HEK293T (cell line): ENCODE data around the gene SEC23IP.

Experiments
- ARNT ChIP-seq: fragments of 450-650 bp; IDR thresholded peaks from 2 replicates; pipeline ENCODE4 v1.6.1; 2017; ENCODE audit warnings: mild to moderate bottlenecking
- TARDBP ChIP-seq: fragments of 450-650 bp; IDR thresholded peaks from 2 replicates; pipeline ENCODE4 v1.6.1; 2016

DNA sequence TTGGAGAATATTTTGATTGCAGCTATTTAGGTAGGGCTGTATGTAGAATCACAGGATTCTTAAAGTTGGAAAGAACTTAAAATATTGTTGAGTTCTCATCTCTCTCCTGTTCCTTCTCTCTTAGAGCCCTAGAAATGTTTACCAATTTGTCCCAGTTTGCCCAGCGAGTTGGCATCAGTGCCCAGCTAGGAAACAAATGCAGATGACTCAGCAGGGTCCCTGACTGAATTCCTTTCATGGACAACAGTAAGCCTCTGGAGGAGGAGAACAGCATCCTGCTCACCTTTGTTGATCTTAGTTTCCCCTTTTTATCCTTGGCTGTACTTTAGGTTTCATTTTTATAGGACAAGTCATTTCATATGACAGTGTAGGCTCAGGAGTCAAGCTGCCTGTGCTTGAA, 89.3 kb downstream of the SEC23IP start:
- no peak for TF ChIP-seq ARNT
- TF ChIP-seq TARDBP = no peak
